GM21619 (cell line): ENCODE measurements around the gene EVI5L.
A peak's percentile ranks its signal among the peaks of the same experiment; 100 is the strongest.

ENCODE experiments used
- ATAC-seq: cut with Tn5 transposase; IDR thresholded peaks from one replicate; pipeline ENCODE4 v1.9.1; 2021; ENCODE audit not compliant: unreplicated experiment

EVI5L gene

DNA sequence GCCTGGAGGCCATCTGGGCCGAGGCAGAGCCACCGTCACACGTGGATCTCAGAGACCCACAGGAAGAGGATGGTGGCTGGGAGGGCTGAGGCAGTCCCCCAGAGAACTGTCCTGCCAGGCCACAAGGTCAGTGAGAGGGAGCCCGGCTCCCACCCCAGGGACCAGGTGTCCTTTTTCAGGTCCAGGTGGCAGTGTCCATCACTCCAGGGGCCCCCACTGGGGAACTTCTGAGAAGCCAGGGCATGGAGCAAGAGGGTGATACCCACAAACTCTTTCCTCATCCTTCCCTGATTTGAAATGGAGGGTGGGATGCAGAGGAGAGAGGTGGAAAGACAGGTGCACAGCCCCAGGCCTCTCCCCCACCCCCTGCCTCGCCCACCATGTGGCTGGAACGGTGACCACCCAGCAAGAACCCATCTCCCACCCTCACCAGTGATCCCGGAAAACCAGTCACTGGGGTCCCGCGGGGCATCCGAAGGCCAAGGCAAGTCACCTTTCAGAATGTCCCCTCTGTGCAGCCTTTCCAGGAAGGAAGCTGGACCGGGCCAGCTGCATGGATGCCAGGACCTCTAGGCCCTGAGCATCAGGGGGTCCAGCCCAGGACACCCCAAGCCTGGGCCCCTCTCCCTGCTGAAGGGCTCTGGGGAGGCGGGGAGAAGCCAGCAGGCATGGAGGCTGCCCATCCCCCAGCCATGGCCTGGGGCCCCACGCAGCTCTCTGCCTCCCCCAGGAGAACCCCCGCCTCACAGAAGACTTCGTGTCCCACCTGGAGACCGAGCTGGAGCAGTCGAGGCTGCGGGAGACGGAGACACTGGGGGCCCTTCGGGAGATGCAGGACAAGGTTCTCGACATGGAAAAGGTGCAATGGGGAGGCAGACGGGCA, 30.1 kb downstream of the EVI5L start:
- ATAC-seq, result no peak

DNA sequence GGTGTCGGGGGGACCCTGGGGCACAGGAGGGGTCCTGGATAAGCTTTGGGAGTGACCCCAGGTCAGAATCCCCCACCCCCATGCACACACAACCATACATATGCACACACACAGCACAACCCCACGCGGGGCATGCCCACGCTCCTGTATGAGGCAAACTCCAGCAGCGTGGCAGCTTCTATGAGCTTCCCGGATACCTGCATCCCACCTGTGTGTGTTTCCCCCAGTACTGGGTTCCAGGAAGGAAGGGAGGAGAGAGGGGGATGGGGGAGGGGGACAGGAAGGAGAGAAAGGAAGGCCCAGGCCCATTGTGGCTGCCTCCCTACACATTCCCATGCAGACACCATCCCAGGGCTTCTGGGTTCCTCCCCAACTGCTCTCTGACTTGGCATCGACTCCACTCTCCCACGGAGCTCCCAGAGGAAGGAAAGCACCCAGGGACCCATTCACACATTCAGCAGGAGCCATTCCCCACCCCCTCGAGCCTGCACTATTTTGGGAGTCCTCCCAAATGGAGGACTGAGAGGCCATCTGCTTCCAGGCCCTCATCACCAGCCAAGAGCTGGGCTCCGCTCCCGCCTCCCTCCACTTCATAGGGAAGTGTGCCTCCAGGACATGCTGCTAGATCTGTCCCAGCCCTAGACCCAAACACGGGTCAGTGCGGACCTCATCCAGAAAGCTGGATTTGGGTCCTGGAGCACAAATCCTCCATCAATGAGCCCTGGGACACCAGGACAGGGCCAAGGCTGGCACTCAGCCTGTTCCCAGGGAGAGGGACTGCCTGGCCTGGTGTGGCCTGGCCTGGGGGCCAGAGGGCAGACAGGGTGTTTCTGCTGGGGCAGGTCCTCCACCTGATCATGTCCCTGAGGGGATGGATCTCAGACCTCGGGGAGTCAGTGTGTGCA, 30.9 kb downstream of the EVI5L start:
- no peak for ATAC-seq

DNA sequence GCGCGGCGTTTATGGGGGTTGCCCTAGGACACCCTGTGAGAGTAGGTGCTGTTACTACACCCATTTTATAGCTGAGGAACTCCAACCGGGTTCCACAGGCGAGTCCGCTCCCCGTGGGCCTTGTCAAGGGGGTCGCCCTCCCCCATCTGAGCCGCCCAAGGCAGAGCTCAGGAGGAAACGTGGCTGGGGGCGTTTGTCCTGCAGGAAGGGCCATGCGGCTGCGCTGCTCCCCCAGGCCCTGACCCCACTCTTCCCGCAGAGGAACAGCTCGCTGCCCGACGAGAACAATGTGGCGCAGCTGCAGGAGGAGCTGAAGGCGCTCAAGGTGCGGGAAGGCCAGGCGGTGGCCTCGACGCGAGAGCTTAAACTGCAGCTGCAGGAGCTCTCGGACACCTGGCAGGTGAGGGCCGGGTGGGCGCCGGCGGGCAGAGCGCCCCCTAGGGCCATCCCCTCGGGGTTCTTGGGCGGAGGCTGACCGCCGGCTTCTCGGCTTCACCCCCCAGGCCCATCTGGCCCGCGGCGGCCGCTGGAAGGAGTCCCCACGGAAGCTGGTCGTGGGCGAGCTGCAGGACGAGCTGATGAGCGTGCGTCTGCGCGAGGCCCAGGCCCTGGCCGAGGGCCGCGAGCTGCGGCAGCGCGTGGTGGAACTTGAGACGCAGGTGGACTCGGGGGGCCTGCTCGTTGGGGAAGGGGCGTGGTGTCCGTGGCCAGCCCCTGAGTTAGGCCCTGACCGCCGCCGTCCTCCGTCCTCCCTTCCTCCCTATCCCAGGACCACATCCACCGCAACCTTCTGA, 31.8 kb downstream of the EVI5L start:
- no peak for ATAC-seq

DNA sequence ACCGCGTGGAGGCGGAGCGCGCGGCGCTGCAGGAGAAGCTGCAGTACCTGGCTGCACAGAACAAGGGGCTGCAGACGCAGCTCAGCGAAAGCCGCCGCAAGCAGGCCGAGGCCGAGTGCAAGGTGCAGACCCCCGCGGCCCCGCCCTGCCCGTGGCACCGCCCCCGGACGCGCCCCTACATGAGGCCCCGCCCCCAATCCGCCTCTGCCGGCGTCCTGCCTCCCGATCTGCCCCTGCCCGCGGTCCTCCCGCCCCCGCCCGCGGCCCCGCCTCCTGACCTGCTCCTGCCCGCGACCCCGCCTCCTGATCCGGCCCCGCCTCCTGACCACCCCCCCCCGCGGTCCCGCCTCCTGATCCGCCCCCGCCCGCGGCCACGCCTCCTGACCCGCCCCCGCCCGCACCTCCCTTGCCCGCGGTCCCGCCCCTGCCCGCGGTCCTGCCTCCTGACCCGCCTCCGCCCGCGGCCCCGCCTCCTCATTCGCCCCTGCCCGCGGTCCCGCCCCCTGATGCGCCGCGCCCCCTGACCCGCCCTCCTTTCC, 32.5 kb downstream of the EVI5L start:
- no peak for ATAC-seq

DNA sequence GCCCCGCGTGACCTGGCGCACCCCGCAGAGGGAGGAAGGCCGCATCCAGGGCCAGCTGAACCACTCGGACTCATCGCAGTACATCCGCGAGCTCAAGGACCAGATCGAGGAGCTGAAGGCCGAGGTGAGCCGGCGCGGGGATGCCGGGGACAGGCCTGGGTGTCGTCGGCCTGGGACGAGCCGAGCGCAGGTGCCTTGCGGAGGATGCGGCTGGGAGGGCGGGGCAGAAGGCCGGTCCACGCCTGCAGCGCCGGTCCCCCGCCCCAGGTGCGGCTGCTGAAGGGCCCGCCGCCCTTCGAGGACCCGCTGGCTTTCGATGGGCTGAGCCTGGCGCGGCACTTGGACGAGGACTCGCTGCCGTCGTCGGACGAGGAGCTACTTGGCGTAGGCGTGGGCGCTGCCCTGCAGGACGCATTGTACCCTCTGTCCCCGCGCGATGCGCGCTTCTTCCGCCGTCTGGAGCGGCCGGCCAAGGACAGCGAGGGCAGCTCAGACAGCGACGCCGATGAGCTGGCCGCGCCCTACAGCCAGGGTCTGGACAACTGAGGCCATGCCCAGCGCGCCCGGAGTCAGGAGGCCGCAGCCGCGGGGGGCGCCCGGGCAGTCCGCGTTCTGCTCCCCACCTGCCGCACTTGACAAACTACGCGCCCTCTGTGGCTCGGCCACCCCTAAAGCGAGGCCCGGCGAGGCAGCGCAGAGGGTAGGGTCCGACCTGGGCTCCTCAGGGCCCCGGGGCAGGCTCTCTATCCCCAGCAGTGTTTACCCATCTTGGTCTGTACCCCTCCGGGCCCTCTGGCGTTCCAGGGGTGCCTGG, 33.3 kb downstream of the EVI5L start:
- no peak for ATAC-seq

DNA sequence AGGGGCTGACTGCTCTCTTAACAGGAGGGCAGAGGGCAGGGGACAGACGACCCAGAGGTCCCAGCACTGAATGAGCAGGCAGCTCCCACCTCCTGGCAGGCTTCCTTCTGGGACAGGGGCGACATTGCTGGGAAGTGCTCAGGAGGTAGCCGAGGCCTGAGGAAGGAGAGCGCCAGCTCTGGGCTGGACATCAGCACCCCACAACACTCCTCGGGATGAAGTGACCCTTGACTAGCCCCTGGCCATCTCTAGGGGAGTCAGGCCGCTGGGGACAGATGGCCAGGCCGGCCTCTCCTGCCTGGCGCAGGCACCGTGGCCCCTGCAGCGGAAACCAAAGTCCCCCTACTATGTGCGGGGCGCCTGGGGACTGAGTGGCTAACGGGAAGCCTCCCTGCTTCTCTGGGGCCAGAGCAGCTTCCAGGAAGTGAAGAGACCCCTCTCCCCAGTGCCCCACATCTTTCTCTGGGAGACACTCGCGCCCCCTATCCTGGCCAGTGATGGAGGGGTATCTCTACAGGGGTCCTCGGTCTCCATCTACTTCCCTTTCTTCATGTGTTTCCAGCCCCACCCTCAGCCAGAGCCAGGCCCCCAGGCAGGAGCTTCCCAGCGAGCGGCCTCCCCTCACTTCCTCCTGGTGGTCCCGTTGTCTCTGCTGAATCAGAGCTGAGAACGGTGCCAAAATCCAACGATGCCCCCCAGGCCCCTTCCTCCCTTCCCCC, 34.1 kb downstream of the EVI5L start:
- no peak for ATAC-seq

DNA sequence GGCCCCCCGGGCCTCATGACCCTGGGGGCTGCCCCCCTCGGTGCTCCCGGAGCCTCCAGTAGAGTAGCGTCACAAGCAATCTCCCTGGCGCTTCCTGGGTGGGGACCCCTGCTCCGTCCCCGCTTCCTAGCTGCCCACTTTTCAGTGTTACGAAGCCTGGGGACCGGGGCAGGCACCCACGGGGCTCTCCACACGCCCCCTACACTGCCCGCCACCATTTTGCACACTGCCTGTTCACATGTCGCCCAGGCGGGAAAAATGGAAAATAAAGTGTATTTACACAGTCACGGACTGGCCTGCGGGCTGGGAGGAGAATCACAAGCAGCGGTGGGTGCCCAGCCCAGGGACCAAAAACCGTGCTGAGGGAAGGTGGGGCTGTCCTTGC, 34.7 kb downstream of the EVI5L start:
- no peak for ATAC-seq

DNA sequence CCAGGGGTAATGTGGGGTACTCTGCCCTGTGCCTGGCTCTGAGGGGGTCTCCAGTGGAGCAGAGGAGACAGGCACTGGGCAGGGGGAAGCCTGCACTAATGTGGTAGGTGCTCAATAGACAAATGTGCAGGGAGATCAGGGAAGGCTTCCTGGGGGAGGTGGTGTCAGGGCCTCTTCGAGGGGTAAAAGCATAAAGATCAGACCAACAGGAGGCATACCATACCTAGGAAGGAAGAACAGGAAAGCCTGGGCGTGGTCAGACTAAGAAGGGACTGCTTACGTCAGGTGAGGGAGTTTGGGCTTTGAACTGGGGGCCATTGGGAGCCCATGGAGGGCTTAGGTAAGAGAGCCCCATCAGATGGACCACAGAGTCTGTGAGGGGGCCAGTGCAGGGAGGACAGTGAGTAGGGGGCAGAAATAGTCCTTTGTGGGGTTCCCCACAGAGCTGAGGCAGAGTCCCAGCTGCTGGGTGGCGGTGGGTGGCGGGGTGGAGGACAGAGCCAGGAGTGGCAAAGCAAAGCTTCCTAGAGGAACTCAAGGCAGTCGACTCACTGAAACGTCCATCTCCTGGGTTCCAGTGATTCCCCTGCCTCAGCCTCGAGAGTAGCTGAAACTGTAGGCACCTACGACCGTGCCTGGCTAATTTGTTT, 35.4 kb downstream of the EVI5L start:
- ATAC-seq, result no peak

DNA sequence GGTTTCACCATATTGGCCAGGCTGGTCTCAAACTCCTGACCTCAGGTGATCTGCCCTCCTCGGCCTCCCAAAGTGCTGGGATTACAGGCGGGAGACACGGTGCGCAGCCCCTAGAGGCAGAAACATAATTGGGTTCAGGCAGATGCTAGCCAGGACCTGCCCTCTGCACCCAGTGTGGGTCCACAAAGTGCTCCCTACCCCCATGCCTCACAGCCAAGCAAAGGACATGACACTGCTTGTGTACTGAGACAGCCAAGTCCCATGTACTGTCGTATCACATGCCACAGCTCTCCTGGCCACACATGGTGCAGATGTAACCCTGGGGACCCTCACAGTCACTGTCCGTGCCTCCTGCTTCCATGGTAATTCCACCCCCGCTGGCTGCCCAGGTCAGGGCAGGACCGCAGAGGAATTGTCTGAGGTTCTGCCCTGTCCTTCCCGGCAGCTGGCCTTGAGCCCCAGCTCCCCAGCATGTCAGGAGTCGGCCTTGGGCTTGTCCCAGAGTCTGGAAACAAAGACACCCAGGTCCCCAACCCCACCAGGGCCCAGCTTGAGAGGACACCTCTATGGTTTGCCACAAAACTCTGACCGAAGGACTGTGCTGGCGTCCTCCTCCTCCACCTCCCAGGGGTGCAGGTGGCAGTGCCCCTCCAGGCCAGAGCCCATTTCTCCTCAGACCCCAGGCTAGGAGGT, 36.5 kb downstream of the EVI5L start:
- no peak for ATAC-seq

DNA sequence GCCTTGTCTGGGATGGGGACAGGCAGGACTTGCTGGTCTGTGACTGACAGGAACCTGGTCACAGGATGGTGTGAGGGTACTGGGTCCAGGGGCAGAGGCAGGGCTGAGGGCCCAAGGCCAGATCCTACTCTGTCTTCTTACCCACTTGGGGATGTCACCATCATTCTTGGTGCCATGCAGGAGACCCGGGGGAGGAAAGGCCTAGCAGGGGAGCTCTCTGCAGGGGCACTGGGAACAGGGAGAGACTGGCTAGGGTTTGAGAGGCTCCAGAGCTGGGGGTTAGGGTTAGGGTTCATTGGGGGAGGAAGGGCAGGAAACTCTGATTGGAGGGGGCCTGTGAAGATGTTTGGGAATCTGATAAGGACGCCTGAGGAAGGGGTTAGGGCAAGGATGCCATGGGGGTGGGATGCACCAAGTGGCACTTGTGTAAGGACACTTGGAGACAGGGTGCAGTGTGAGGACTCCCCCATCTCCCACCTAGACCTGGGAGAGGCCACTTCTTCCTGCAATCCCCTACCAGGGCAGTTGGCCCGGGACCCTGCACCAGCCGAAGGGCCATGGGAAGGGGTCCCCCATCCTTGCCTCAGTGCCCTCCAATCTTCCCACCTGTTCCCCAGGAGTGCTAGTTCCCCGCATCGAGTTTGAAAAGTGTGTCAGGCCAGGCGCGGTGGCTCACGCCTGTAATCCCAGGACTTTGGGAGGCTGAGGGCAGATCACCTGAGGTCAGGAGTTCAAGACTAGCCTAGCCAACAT, 37.2 kb downstream of the EVI5L start:
- ATAC-seq, result no peak

DNA sequence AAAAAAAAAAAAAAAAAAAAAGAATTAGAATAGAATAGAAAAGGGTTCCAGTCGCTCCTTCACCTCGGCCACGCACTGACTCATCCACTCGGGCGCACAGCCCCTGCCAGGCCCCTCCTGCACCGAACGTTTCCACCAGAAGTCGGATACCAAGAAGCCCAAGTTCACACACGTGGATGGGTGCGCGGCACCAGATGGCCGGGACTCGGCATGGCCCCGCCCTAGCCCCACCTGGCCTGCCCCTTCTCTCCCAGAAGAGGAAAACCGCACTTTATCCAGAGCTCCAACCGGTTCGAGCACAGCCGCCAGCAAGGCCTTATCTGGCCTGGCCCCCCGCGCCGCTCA, 38.3 kb downstream of the EVI5L start:
- no peak for ATAC-seq

DNA sequence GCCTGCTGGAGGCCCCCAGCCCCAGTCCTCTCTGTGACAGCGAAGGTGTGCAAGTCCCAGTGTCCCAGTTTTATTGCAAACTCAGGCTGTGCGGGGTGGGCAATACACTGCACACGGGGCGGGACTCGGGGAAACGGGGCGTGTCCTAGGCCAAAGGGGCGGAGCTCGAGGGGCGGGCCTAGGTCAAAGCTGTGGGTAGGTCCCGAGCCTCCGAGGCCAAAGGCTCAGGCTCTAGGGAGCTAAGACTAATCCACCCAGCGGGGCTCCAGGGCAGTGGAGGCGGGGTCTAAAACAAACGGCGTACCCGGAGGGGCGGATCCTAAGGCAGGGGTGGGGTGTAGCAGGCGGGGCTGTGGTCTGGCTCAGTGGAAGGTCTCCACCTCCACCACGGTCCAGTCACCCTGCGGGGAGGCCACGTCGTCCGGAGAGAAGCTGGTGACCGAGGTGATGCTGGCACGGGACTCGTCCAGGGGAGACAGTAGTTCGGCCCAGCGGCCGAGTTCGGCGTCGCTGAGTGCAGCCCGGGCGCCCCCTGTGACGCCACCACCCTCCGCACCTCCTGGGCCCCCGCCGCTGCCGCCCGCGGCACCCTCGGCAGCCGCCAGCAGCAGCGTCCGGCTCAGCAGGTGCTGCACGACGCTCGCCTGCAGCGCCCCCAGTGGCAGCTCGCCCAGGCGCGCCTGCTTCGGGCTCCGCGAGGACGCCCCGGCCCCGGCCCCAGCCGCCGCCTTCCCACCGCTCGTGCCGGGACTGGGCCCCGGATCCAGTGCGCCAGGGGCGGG, 38.8 kb downstream of the EVI5L start:
- ATAC-seq, result peak; percentile 51

DNA sequence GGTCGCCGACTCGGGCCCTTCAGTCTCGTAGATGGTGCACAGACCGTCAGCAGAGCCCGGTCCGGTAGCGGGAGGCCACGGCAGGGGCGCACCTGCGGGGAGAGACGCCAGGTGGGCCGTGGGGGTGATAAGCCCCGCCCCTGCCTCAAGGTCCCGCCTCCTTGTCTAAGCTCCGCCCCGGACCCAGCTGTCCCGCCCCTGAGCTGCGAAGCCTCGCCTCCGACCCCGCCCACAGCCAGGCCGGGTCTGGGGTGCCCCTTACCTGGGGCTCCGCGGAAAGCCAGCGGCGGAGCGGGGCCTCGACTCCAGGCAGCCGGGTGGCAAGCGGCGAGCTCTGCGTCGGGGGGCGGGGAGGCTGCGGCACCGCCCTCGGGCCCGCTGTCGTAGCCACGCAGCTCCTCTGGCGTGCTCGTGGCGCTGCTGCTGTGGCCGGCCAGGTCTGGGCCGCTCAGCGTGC, 39.5 kb downstream of the EVI5L start:
- peak; percentile 41 for ATAC-seq

DNA sequence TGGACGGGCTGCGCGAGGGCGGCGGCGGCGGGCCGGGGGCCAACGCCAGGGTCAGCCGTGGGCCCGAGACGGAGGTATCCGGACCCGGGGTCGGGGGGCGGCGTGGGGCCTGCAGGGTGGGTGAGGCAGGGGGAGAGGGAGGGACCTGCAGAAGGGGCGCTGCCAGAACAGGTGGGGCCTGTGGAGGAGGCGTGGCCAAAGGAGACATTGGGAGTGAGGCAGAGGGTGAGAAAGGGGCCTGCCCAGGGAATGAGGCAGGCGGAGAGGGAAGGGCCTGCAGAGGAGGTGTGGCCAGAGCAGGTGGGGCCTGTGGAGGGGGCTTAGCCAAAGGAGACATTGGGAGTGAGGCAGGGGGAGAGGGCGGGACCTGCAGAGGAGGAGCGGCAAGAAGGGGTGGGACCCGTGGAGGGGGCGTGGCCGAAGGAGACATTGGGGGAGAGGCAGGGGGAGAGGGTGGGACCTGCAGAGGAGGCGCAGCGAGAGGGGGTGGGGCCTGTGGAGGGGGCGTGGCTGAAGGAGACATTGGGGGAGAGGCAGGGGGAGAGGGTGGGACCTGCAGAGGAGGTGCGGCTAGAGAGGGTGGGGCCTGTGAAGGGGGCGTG, 40.0 kb downstream of the EVI5L start:
- ATAC-seq, result no peak

DNA sequence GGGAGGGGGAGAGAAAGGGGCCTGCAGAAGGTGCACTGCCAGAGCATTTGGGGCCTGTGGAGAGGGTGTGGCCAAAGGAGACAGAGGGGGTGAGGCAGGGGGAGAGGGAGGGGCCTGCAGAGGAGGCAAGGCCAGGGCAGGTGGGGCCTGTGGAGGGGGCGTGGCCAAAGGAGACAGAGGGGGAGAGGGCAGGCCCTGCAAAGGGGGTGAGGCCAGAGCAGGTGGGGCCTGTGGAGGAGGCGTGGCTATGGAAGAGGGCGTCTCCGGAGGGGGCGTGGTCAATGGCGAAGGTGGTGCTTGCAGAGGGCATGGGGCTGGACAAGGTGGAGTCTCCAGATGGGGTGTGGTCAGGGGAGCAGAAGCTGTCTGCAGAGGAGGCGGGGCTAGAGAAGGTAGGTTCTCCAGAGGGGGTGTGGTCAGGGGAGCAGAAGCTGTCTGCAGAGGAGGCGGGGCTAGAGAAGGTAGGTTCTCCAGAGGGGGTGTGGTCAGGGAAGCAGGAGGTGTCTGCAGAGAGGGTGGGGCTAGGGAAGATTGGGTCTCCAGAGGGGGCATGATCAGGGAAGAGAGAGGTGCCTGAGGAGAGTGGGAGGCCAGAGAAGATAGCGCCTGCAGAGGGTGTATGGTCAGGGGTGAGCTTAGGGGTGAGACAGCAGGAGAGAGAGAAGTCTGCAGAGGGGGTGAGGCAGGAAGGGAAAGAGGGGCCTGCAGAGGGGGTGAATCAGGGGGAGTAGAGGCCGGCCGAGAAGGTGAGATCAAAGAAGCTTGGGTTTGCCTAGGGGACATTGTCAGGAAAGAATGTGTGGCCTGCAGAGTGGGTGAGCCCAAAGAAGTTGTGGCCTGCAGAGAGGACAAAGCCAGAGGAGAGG, 40.8 kb downstream of the EVI5L start:
- no peak for ATAC-seq
